HL-60 (cell line): Measurements from ENCODE around the gene F5.

Source experiments
- CTCF ChIP-seq: IDR thresholded peaks from one replicate; pipeline ENCODE4 v1.5.1; 2011; ENCODE audit warnings: low read length, control low read depth, inconsistent platforms; ENCODE audit not compliant: insufficient read depth
- GABPA ChIP-seq: IDR thresholded peaks from 2 replicates; pipeline ENCODE4 v1.6.1; 2012; ENCODE audit warnings: low read depth
- POLR2AphosphoS5 ChIP-seq: IDR thresholded peaks from 2 replicates; pipeline ENCODE4 v1.6.1; 2012; ENCODE audit warnings: low read depth

DNA sequence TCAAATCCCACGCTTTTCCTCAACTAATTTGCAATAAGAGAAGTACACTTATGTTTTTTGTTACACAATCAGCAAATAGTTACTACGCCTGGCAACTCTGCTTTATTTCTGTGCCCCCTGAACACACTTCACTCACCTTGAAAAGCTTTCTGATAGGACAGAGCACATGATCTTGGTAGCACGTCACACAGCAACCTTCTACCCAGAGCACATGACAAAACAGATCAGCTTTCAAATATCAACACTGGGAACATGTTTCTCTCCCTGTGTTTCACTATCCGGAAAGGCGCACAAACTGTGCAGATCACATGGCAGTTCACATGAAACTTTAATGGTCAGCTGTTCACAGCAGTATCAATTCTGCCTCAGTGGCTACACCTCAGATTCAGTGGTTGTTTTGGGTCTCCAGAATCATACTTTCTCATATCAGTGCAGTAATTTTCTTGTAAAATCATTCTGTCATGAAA is 102.7 kb downstream of the F5 start:
- TF ChIP-seq CTCF (no peak), POLR2AphosphoS5 (no peak), GABPA (no peak)
